GM21390 (cell line): ENCODE results near the gene NMBR.
"Not testable (repeated sequence)": the region's sequence is repeated elsewhere in the genome, so short reads cannot be mapped to it uniquely, and the experiment has no call there.

Source experiments
- ATAC-seq: cut with Tn5 transposase; IDR thresholded peaks from one replicate; pipeline ENCODE4 v1.9.1; 2021; ENCODE audit not compliant: unreplicated experiment

The NMBR gene

DNA sequence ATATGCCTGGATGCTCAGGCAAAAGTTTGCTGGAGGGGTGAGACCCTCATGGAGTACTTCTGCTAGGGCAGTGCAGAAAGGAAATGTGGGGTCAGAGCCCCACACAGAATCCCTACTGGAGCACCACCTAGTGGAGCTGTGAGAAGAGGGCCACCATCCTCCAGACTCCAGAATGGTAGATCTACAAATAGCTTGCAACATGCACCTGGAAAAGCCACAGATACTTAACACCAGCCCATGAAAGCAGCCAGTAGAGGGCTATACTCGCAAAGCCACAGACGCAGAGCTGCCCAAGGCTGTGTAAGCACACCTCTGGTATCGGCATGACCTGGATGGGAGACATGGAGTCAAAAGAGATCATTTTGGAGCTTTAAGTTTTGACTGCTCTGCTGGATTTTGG, 74.9 kb downstream of the NMBR start:
- no peak for ATAC-seq

DNA sequence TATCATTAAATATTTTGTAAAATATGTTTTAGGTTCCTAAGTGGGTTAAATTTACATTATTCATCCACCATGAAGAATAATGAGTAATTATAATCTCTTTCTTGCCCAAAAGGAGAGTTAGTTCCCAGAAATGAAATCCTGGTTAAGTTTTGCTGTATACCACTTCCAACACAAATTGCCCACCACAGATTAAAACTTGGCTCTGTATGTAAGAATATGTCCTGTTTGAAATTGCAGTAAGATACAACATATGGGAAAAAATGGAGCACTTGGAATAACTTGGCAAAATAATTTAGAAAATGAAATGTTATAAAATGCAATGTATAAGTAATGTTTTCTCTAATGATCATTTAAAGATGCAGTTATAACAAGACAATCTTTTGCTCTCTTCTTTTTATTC, 78.5 kb downstream of the NMBR start:
- ATAC-seq: no peak

GRCh38 chr6:142062861-142063260, 84.1 kb downstream of the NMBR start:
- ATAC-seq: not testable (repeated sequence)

DNA sequence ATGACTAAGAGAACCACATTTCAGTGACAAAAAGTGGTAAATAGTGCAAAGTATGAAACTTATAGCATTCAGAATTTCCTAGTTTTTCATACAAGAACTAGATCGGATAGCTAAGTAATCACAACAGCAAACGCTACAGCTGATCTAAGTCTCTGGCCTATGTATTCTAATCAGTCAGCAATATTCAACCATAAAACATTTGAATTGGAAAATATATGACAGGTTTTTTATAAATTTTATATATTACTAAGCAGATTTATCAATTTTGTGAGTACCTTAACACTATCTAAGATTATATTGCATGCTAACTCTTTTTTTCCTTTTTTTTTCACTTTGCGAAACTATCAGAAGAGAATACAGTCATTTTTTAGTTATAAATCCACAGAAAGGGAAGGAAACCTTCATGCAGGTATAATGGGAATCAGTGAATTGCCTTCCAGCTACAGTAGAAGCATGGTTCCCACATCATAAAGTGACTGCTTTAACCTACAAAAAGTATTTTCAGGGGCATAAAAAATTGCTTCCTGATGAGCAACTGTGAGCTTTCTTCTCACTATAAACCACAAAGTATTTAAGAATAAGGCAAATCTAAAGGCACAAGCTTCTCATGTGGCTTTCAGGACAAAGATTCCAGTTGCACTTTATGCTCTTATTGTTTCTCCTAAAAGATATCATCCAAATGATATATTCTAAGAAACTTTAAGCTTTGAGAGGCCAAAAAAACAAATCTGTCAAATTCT, 88.2 kb downstream of the NMBR start:
- no peak for ATAC-seq

DNA sequence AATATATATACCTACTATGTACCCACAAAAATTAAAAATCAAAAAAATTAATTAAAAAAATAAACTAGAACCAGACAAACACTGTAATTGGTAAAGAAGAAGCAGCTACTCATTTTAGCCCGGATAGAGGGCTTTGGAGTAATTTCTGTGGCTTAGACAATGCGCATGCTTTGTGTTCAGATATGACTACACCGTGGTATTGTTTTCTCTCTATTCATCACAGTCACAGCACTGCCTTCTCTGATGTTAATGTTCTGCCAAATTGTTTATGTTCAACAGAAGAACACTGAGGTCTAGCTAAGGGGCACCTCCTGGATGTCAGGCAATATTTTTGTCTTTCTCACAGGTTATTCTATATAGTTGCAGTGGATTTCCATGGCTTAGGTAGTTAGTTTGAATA, 91.7 kb downstream of the NMBR start:
- peak; percentile 70 for ATAC-seq

DNA sequence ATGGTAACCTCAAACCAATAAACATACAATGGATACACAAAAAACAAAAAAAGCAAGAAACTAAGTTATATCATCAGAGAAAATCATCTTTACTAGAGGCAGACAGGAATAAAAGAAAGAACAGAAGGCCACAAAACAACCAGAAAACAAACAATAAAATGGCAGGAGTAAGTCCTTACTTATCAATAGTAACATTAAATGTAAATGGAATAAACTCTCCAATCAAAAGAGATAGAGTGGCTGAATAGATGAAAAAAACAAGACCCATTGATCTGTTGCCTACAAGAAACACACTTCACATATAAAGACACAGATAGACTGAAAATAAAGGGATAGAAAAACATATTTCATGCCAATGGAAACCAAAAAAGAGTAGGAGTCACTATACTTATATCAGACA, 95.5 kb downstream of the NMBR start:
- no peak for ATAC-seq

DNA sequence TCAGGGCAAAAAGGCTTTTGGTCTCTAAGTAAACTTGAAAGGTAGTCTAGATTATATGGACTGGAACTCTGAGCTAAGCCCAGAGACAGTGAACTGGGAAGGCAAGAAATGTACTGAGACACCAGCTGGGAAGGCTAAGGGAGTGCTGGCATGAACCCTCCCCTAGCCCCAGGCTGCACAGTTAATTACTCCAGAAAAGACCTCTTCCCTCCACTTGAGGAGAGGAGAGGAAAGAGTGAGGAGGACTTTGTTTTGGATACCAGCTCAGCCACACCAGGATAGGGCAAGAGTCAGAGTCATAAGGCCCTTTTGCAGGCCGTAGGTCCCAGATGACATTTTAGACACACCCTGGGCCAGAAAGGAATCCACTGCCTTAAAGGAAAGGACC, 98.3 kb downstream of the NMBR start:
- no peak for ATAC-seq

DNA sequence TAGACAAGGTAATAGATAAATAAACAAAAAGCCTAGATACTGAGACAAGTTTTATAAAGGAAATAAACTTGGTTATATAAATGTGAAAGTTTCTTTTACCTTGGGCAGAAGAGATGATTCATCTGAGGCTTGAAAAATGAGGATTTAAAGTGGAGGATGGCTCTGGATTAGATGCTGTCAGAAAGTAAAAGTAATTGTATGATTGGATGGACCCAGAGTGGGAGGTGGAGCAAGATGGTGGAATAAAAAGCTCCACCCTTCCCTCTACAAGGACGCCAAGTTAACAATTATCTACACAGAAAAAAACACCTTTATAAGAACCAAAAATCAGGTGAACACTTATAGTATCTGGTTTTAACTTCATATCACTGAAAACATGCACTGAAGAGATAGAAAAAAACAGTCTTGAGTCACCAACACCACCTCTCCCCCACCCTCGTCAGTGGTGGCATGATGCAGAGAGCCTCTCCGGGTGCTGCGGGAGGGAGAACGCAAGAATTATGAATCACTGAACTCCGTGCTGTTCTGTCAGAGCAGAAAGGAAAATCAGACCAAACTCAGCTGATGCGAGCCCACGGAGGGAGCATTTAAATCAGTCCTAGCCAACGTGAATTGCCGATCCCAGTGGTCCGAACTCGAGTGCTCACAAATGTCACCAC, 98.9 kb downstream of the NMBR start:
- ATAC-seq: no peak

- no peak for ATAC-seq
Observed at GRCh38 chr6:142045380-142046278, 101.3 kb downstream of the NMBR start.

- no peak for ATAC-seq
Observed at GRCh38 chr6:142035890-142036289, 111.0 kb downstream of the NMBR start.

- no peak for ATAC-seq
Observed at GRCh38 chr6:142031035-142031434, 115.9 kb downstream of the NMBR start.

DNA sequence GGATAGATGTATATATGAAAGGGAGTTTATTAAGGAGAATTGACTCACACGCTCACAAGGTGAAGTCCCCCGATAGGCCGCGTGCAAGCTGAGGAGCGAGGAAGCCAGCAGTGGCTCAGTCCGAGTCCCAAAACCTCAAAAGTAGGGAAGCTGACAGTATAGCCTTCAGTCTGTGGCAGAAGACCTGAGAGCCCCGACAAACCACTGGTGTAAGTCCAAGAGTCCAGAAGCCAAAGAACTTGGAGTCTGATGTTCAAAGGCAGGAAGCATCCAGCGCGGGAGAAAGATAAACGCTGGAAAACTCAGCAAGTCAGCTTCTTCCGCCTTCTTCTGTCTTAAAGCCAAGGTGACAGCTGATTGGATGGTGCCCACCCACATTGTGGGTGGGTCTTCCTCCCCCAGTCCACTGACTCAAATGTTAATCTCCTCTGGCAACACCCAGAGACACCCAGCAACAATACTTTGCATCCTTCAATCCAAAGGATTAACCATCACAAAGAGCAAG, 116.8 kb downstream of the NMBR start:
- ATAC-seq: no peak

DNA sequence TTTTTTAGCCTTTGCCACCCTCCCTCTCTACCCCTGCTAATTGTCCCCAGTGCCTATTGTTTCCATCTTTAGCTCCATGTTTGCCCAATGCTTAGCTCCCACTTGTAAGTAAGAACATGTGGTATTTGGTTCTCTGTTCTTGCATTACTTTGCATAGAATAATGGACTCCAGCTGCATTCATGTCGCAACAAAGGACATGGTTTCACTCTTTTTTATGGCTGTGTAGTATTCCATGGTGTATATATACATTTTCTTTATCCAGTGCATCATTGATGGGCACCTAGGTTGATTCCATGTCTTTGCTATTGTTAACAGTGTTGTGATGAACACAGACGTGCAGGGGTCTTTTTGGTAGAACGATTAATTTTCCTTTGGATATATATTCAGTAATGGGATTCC, 118.4 kb downstream of the NMBR start:
- no peak for ATAC-seq

- ATAC-seq: not testable (repeated sequence)
Observed at GRCh38 chr6:142027804-142028203, 119.1 kb downstream of the NMBR start.

- ATAC-seq: no peak
Observed at GRCh38 chr6:142027074-142027473, 119.8 kb downstream of the NMBR start.

DNA sequence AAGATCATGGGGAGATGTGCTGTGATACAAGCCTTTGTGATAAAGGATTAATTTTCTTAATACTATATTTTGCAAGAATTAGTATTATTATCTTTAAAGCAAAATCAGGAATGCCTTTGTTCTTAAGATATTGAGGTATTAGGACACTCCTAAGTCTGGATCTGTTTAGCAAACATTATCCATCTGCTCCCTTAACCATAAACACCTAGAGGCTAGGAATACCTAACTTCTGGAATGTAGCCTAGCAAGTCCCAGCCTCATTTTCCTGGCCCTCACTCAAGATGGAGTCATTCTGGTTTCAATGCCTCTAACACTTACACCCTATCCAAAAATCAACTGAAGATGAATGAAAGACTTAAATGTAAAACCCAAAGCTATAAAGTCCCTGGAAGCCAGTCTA, 120.5 kb downstream of the NMBR start:
- ATAC-seq: no peak
